Loucy (cell line): ENCODE measurements around the gene BCR.

ENCODE experiments used
- CTCF ChIP-seq: fragments of 200-600 bp; sonication (generic); conservative IDR thresholded peaks from 2 replicates; pipeline ENCODE4 v1.5.1; 2014; ENCODE audit warnings: mild to moderate bottlenecking, antibody characterized with exemption, low read length
- EZH2phosphoT487 ChIP-seq: fragments of 200-600 bp; IDR thresholded peaks from 2 replicates; pipeline ENCODE4 v1.6.1; 2018; ENCODE audit warnings: antibody characterized with exemption, mild to moderate bottlenecking, moderate library complexity, borderline replicate concordance

- TF ChIP-seq CTCF (no peak), EZH2phosphoT487 (no peak)
Measured at GRCh38 chr22:23205339-23206049, 25.2 kb downstream of the BCR start.
